Panc1 (cell line): ENCODE results near the gene CENPF. TPM values are rescaled to one million over a fixed set of nuclear protein-coding genes. Genes with fewer than 3 reads are reported as not detected.
"Not testable (repeated sequence)": the region's sequence is repeated elsewhere in the genome, so short reads cannot be mapped to it uniquely, and the experiment has no call there.

Experiments
- ATAC-seq: fragments of 200-7000 bp; cut with Tn5 transposase; 2 replicates; pipeline ENCODE4 v1.9.1; 2020; ENCODE audit warnings: mild to moderate bottlenecking, moderate library complexity
- BruUV-seq: library from RNA; stranded (reverse); fragments of 400-500 nt; replicated peaks from 2 replicates; lab custom pipeline; 2021; lab: Mats Ljungman, UMichigan
- CTCF ChIA-PET: fragments of 300-600 bp; sonication (Branson Sonifier 250); formaldehyde crosslinking; loops from one replicate; lab custom pipeline; 2022; ENCODE audit warnings: antibody characterized with exemption; lab: Charles Lee
- POLR2A ChIA-PET: fragments of 300-600 bp; sonication (Branson Sonifier 250); formaldehyde crosslinking; loops from one replicate; lab custom pipeline; 2022; ENCODE audit warnings: antibody characterized with exemption; lab: Charles Lee
- DNase-seq: peaks from one replicate; pipeline ENCODE4 v3.0.0-alpha.2; 2010; ENCODE audit warnings: low read depth, low spot score
- H3K27ac ChIP-seq: 2 replicates; pipeline ENCODE4 v1.5.1; 2011; ENCODE audit warnings: mild to moderate bottlenecking, low read length, inconsistent platforms
- H3K27me3 ChIP-seq: fragments of 200-500 bp; sonication (Bioruptor generic); 2 replicates; pipeline ENCODE4 v1.6.0; 2014; ENCODE audit warnings: low read length, inconsistent platforms; ENCODE audit not compliant: control insufficient read depth, insufficient read depth
- H3K36me3 ChIP-seq: fragments of 200-500 bp; sonication (Bioruptor generic); 2 replicates; pipeline ENCODE4 v1.5.1; 2014; ENCODE audit warnings: inconsistent platforms, mild to moderate bottlenecking, low read length, moderate library complexity; ENCODE audit not compliant: control insufficient read depth, insufficient read depth
- H3K4me1 ChIP-seq: 2 replicates; pipeline ENCODE4 v1.5.1; 2011; ENCODE audit warnings: inconsistent platforms, mild to moderate bottlenecking, low read length, moderate library complexity; ENCODE audit not compliant: control insufficient read depth, insufficient read depth
- H3K4me3 ChIP-seq, 2 experiments: 2 replicates each; pipeline ENCODE4 v1.5.1; 2011 to 2012; ENCODE audit warnings: low read depth in 2 of 2, low read length in 2 of 2, mild to moderate bottlenecking in 2 of 2, inconsistent platforms in 1 of 2, moderate library complexity in 1 of 2
- H3K9me3 ChIP-seq: fragments of 200-500 bp; sonication (Bioruptor generic); 2 replicates; pipeline ENCODE4 v1.5.1; 2014; ENCODE audit warnings: low read depth, mild to moderate bottlenecking, inconsistent platforms, low read length, moderate library complexity; ENCODE audit not compliant: control insufficient read depth, insufficient read depth
- CTCF ChIP-seq: fragments of 450-650 bp; IDR thresholded peaks from 2 replicates; pipeline ENCODE4 v1.5.1; 2017; ENCODE audit warnings: mild to moderate bottlenecking
- POLR2AphosphoS5 ChIP-seq: IDR thresholded peaks from 2 replicates; pipeline ENCODE4 v1.6.1; 2012; ENCODE audit warnings: mild to moderate bottlenecking, low read depth, low read length, moderate library complexity
- SIN3A ChIP-seq: IDR thresholded peaks from 2 replicates; pipeline ENCODE4 v1.6.1; 2012; ENCODE audit warnings: low read depth, mild to moderate bottlenecking, low read length, moderate library complexity, borderline replicate concordance; ENCODE audit not compliant: insufficient read depth
- TCF7L2 ChIP-seq: IDR thresholded peaks from 2 replicates; pipeline ENCODE4 v1.6.1; 2011; ENCODE audit warnings: mild to moderate bottlenecking, low read depth, low read length, inconsistent platforms
- in situ Hi-C: cut with HindIII; loops from 2 replicates; pipeline ENCODE4 v1.10.0; 2016; ENCODE audit warnings: low sequenced_read_pairs, low pct_unique_long_range_greater_than_20kb
- intact Hi-C: fragments of 100-400 bp; cut with micrococcal nuclease; formaldehyde crosslinking; loops from one replicate; pipeline ENCODE4 v1.10.0; 2022; ENCODE audit not compliant: unreplicated experiment
- total RNA-seq: library from RNA; stranded (reverse); gene quantifications from one replicate; pipeline ENCODE4 v1.2.1, GENCODE V29; 2021; ENCODE audit not compliant: unreplicated experiment
- TF ChIP-seq, protein P1 (sequence below), 2 experiments: IDR thresholded peaks; 2 replicates each; pipeline ENCODE4 v1.6.1; 2011 to 2012; ENCODE audit warnings: low read depth in 2 of 2, control low read depth in 1 of 2, low read length in 1 of 2, mild to moderate bottlenecking in 1 of 2, moderate library complexity in 1 of 2; ENCODE audit not compliant: insufficient read depth in 1 of 2

Gene CENPF
- total RNA-seq, 1 experiment from 2014 or later = 156 TPM

GRCh38 chr1:214670098-214670497 is 67.1 kb downstream of the CENPF start:
- no peak for DNase-seq
- Histone ChIP-seq H3K36me3 (peaks cover 17% of the 10 kb centered on the region; the same call in 1 of the 2 replicates), H3K9me3 (no peaks in the 10 kb centered on the region), H3K27me3 (no peaks in the 10 kb centered on the region), H3K4me3 (no peak overlapping the region), H3K27ac (no peak overlapping the region), H3K4me1 (no peaks in the 10 kb centered on the region)
- in situ Hi-C loops (no loop called here), intact Hi-C loops (no loop called here)
- ATAC-seq = no peak
- ChIA-PET POLR2A (no interaction called here), CTCF (no interaction called here)
- TF ChIP-seq, protein P1, sequence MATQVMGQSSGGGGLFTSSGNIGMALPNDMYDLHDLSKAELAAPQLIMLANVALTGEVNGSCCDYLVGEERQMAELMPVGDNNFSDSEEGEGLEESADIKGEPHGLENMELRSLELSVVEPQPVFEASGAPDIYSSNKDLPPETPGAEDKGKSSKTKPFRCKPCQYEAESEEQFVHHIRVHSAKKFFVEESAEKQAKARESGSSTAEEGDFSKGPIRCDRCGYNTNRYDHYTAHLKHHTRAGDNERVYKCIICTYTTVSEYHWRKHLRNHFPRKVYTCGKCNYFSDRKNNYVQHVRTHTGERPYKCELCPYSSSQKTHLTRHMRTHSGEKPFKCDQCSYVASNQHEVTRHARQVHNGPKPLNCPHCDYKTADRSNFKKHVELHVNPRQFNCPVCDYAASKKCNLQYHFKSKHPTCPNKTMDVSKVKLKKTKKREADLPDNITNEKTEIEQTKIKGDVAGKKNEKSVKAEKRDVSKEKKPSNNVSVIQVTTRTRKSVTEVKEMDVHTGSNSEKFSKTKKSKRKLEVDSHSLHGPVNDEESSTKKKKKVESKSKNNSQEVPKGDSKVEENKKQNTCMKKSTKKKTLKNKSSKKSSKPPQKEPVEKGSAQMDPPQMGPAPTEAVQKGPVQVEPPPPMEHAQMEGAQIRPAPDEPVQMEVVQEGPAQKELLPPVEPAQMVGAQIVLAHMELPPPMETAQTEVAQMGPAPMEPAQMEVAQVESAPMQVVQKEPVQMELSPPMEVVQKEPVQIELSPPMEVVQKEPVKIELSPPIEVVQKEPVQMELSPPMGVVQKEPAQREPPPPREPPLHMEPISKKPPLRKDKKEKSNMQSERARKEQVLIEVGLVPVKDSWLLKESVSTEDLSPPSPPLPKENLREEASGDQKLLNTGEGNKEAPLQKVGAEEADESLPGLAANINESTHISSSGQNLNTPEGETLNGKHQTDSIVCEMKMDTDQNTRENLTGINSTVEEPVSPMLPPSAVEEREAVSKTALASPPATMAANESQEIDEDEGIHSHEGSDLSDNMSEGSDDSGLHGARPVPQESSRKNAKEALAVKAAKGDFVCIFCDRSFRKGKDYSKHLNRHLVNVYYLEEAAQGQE (IDR thresholded peaks at IDR 0.05; ENCODE audit: insufficient read depth in 1 of 2, low read depth in 2 of 2, low read length in 1 of 2) = no peak
- TF ChIP-seq SIN3A = no peak
- TF ChIP-seq POLR2AphosphoS5 = no peak; the same call in 1 of the 2 replicates
- no peak for TF ChIP-seq CTCF
- TF ChIP-seq TCF7L2 = no peak
- no TSS peak for BruUV-seq

DNA sequence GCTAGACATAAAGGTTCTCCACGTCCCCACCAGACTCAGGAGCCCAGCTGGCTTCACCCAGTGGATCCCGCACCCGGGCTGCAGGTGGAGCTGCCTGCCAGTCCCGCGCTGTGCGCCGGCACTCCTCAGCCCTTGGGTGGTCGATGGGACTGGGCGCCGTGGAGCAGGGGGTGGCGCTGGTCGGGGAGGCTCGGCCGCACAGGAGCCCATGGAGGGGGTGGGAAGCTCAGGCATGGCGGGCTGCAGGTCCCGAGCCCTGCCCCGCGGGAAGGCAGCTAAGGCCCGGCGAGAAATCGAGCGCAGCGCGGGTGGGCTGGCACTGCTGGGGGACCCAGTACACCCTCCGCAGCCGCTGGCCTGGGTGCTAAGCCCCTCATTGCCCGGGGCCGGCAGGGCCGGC is 70.0 kb downstream of the CENPF start:
- H3K27me3 ChIP-seq, H3K4me3 ChIP-seq, BruUV-seq, H3K27ac ChIP-seq, H3K36me3 ChIP-seq, in situ Hi-C loops, ATAC-seq, H3K9me3 ChIP-seq, intact Hi-C loops, DNase-seq, H3K4me1 ChIP-seq, CTCF ChIA-PET, POLR2A ChIA-PET: not testable (repeated sequence)

GRCh38 chr1:214673576-214673975 is 70.6 kb downstream of the CENPF start:
- ChIA-PET POLR2A (no interaction called here), CTCF (no interaction called here)
- no peak overlapping the region for H3K4me3 ChIP-seq
- no peaks in the 10 kb centered on the region for H3K9me3 ChIP-seq
- no TSS peak for BruUV-seq
- in situ Hi-C loops = no loop called here
- peaks cover 6% of the 10 kb centered on the region; the same call in 1 of the 2 replicates for H3K36me3 ChIP-seq
- no peak overlapping the region for H3K27ac ChIP-seq
- TF ChIP-seq SIN3A (no peak), POLR2AphosphoS5 (no peak), CTCF (no peak), TCF7L2 (no peak)
- TF ChIP-seq, protein P1 (IDR thresholded peaks at IDR 0.05; ENCODE audit: insufficient read depth in 1 of 2, low read depth in 2 of 2, low read length in 1 of 2) = no peak
- H3K27me3 ChIP-seq = no peaks in the 10 kb centered on the region
- ATAC-seq = no peak
- DNase-seq = no peak
- intact Hi-C loops = no loop called here
- H3K4me1 ChIP-seq = no peaks in the 10 kb centered on the region

DNA sequence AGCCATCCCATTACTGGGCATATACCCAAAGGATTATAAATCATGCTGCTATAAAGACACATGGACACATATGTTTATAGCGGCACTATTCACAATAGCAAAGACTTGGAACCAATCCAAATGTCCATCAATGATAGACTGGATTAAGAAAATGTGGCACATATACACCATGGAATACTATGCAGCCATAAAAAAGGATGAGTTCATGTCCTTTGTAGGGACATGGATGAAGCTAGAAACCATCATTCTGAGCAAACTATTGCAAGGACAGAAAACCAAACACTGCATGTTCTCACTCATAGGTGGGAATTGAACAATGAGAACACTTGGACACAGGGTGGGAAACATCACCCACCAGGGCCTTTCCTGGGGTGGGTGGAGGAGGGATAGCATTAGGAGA is 72.5 kb downstream of the CENPF start:
- intact Hi-C loops, H3K27ac ChIP-seq, H3K36me3 ChIP-seq, BruUV-seq, H3K27me3 ChIP-seq, DNase-seq, H3K4me1 ChIP-seq, in situ Hi-C loops, CTCF ChIA-PET, POLR2A ChIA-PET, H3K4me3 ChIP-seq, ATAC-seq, H3K9me3 ChIP-seq: not testable (repeated sequence)
